ENCODE results near the gene CSRP3. TPM values are rescaled to one million over a fixed set of nuclear protein-coding genes. Genes with fewer than 3 reads are reported as not detected.

CSRP3 gene
- polyA plus RNA-seq, 10 donors, result 323 to 912 (median 645) TPM

DNA sequence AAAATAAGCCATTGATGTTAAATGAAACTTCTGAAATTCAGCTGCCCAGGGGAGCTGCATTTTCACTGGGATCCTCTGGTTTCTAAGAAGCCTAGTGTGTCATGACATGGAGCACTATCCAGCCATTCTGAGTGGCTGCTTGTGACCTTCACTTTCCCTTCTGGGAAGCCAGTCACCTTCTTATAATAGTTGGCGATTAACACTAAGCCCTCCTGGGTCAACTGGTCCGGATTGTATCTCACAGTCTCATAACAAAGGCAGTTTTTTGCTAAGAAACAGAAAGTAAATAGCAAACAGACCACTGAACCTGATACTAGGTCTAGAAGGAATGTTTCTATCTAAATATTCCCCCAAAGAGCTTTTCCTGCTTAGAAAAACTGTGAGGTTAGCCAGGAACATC, 7.9 kb downstream of the CSRP3 start:
- no peak for DNase-seq

GRCh38 chr11:19191530-19192169, 10.1 kb downstream of the CSRP3 start:
- DNase-seq, result peak in 2 of 3 donors; percentile 15 to 31

DNA sequence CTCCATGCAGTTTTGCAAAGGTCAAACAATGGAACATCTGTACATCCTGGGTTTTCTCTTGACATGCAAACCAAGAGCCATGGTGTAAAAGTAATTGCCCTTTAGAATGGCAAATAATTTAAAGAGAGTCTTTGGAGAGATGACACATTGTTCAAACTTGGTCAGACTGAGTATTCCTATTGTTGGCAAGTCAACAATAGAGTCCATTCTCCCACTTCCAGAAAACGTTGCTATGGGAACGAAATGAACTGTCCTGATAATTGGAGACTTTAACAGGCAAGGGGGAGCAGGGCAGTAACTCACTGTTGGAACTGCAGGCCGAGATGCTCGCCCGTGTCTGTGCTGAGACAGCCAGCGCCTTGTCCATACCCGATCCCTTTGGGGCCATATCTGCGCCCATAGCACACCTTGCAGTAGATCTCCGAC, 13.9 kb downstream of the CSRP3 start:
- no peak for DNase-seq

GRCh38 chr11:19187114-19187832, 14.5 kb downstream of the CSRP3 start:
- DNase-seq, result no peak

- DNase-seq, result no peak
These were observed 16.2 kb downstream of the CSRP3 start for GRCh38 chr11:19185516-19186052.

DNA sequence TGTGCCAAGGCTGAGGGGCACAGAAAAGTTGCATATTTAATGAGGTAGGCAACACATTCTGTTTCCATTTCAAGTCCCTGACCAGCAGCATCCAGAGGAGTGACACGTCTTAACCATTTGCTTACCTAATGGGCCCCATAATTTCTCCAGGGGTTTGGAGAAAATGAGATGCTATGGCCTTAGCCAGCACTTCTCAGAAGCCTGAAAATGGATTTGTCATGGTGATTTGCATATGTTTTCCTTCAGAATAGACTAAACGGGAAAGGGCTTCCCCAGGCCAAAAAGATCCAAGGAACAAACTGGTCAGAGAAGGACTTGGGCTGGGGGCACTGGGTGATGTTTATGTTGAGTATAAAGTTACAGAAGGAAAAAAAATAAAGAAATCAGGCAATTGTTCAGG, 16.7 kb downstream of the CSRP3 start:
- DNase-seq, result no peak

- DNase-seq, result peak in 1 of 3 donors; percentile 35
These were observed 18.1 kb downstream of the CSRP3 start for GRCh38 chr11:19183646-19184045.

DNA sequence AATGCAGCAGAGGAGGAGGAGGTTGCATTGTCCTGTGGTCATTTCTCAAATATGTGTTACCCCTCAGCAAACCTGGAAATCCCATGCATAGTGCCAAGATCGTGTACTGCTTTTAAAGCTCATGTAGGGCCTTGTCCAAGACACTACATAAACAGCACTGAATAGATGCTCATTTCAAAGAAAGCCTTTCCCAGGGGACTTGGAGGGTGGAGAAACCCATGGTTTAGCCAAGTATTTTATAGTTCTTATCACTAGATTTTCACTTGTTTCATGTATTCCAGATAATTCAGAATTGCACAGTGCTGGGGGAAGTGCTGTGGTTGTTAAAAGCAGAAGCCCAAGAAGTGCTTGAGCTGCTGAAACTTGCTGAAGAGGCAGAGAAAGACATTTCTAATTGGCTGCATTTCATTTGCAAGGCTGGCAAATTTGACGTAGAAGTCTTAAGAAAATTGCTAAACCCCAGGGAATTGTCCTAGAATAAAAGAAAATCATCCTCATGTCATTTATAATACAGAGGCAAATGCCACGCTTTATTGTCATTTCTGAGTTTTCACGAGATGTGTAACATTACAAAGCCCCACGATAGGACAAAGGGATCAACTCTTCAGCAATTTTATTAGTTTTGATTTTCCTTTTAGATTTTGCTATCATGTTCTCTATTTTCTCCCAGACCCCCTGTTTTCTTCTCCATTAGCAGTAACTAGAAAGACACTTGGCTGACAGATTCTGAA, 20.1 kb downstream of the CSRP3 start:
- DNase-seq, result peak in 1 of 3 donors; percentile 31

GRCh38 chr11:19176629-19177186, 25.1 kb downstream of the CSRP3 start:
- DNase-seq, result no peak

- DNase-seq, result no peak
These were observed 27.7 kb downstream of the CSRP3 start for GRCh38 chr11:19173964-19174638.

DNA sequence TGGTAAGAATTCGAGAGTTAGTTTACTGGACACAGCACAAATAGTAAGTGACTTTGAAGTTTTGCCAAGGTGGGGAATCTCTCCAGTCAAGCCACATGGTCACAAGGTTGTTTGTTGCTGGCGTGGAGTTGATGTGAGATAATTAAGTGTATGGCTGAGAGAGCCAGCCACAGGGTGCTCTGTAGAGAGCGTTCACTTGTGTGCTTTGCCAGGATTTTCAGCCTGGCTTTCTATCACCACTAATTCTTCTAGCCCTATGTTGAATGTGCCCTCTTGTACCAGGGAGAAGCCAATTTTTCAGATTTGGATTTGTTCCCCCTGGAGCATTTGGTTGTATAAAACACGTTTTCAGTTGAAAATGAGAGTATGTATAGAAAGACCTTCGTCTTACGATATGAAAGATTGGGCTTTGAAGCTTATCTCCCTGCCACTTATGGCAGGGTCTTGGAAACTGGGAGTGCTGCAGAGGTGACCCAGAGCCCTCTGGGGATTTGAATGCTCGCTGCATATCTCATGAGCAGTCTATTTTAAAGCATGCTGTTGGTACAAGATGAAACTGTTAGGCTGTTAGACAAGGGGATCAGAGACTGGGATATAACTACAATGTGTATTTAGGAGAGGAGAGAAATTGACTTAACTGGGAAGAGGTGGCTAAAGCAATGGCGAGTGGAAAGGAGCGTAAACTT, 28.6 kb downstream of the CSRP3 start:
- DNase-seq, result no peak

DNA sequence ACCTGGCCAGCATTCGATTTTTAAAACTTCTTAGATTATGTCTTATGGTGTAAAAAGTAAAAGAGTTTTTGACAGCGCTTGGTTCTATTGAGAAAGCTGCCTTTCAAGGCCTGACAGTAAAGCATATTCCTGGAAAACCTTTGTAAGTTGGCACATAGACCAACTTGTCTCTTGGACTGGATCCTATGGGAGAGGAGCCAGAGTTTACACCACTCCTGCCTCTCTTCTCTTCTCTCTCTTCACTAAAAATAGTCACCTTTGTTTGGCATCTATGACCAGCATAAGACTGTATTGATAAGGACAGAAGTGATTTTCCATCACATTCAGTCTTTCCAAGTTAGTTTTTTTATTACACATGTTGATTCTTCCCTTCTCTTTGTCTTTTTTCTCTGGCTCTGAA, 33.7 kb downstream of the CSRP3 start:
- DNase-seq, result no peak

- no peak for DNase-seq
These were observed 36.9 kb downstream of the CSRP3 start for GRCh38 chr11:19164881-19165280.

DNA sequence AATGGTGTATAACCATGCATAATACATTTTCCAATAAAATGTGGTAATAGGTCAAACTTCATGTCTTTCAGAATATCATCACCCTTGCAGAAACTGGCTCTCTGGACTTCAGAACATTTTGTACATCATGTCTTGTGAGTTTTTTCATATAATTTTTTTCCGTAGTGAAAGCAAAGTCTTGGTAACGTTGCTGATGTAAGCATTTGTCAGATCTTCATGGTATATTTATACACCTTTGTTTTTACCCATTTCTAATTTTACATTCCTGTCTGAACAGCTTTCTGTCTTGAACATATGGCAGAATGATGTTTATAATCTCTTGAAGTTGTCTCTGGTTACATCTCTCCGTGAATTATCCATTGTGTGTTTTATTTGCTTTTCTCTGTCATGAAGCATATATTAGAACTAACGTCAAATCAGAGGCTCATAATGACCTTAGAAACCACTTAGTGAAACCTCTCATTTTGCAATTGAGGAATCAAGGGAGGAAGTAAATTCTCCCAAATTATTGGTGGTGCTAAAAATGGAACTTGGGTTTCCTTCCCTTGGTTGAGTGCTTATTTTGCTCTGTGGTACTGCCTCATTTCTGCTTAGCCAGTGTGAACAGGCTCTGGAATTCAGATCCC, 37.4 kb downstream of the CSRP3 start:
- no peak for DNase-seq

- DNase-seq, result no peak
These were observed 38.2 kb downstream of the CSRP3 start for GRCh38 chr11:19163617-19164016.

DNA sequence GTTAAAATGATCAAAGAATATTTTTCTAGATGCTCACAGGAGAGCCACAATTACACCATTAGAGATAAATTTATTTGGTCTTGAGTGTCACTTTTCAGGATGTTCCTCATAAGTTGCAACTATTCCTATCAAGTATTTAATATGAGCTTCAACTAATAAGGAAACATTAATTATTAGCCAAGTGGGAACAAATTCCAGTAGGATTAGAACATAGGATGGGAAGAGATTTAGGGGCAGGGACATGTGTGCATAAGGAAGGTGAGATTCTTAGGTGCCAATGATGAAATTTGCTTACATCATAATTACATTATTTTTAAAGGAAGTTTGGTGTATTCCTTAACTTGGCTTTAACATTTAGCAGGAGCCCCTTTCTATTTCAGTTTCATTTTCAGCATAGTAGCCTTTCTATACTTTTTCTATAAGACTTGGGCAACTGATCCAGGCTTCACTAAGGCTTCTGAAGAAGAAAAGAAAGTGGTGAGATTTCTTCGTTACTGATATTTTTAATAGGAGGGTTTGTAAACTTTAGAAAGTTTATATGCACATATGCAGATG, 38.8 kb downstream of the CSRP3 start:
- DNase-seq, result no peak

DNA sequence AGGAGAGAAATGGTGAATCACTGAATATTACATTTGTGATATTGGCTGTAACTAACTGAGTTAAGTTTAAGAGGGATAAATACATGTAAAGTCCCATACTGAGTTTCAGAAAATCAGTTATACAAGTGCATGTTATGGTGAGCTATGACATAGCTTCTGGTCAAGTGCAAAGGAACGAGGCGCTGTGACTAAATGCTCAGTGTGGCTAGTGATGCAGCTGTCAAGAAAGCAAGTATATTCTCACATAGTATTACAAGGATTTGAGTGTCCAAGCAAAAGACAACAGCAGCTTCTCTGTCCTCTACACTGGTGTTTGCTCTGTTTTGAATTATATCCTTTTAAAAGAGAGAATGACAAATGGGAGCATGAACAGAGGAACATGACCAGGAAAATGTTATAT, 40.1 kb downstream of the CSRP3 start:
- DNase-seq, result no peak

- DNase-seq, result no peak
These were observed 40.9 kb downstream of the CSRP3 start for GRCh38 chr11:19160847-19161246.

DNA sequence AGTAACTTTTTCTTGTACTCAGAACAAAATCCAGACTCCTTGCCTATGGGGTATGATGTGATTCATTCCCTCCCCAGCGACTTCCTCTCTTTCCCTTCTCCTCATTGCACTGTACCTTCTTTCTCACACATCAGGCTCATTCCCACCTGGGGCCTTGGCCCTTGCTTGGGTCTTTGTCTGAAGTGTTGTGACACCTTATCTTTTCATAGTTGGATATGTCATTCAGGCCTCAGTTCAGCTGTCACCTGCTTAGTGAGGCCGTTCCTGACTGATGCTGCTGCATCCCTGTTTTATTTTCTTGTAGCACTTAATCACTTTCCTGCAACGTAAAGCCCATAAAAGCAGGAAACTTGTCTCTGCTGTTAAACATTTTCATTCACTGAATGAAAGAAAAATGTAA, 44.9 kb downstream of the CSRP3 start:
- no peak for DNase-seq

GRCh38 chr11:19145319-19145718, 56.5 kb downstream of the CSRP3 start:
- DNase-seq, result no peak

Measured in muscle of back (tissue), 11 donors.